ENCODE measurements around the gene FEN1.

FEN1 gene

DNA sequence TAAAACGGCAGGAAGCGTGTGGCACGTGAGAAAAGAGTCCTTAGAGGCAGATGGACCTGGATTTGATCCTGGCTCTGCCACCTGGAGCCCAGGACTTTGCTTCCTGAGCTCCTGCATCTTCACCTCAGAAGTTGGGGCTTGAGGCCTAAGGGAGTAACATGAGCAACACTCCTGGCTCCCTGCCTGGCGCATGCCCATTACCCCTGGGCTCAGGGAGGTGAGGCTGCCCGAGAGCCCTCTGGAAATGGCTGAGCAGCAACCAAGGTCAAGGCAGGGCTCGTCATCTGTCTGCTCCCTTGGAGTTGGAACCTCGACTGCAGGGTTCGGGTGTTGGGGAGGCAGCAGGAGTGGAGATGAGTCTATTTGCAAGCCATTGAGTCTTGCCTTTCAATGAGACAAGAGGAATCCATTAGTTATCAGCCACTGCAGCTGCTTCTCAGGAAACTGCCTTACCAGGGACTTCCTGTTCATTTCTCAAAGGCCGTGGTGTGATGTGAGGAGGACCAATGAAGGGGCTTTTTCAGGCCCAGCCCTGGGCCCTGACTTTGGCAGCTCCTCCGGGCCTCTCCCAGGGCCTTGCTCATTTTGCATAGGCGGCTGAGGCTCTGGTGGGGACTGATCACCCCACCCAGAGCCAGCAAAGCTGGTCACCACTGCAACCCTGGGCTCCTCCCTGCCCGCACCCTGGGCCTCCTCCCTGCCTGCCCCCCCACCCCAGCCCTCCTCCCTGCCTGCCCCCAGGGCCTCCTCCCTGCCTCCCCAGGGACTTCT lies 41.8 kb downstream of the FEN1 start:
- TF ChIP-seq TAF1 (IDR thresholded peaks at IDR 0.05; ENCODE audit: low read depth) (no peak), TCF12 (IDR thresholded peaks at IDR 0.05; ENCODE audit: low read depth) (no peak), YY1 (IDR thresholded peaks at IDR 0.05; ENCODE audit: low read depth) (no peak), EGR1 (IDR thresholded peaks at IDR 0.05) (no peak), CEBPB (IDR thresholded peaks at IDR 0.05) (no peak), ZBTB7A (IDR thresholded peaks at IDR 0.05; ENCODE audit: low read depth) (no peak), FOXM1 (IDR thresholded peaks at IDR 0.05; ENCODE audit: borderline replicate concordance, low read depth) (no peak), TEAD4 (IDR thresholded peaks at IDR 0.05) (no peak), RAD21 (IDR thresholded peaks at IDR 0.05; ENCODE audit: low read depth) (no peak), CREB1 (IDR thresholded peaks at IDR 0.05; ENCODE audit: low read depth) (no peak), NFIC (IDR thresholded peaks at IDR 0.05) (no peak), EP300 (IDR thresholded peaks at IDR 0.05; ENCODE audit: borderline replicate concordance) (no peak)
- TF ChIP-seq, protein P1, sequence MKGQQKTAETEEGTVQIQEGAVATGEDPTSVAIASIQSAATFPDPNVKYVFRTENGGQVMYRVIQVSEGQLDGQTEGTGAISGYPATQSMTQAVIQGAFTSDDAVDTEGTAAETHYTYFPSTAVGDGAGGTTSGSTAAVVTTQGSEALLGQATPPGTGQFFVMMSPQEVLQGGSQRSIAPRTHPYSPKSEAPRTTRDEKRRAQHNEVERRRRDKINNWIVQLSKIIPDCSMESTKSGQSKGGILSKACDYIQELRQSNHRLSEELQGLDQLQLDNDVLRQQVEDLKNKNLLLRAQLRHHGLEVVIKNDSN (IDR thresholded peaks at IDR 0.05) = no peak
- TF ChIP-seq, protein P2, sequence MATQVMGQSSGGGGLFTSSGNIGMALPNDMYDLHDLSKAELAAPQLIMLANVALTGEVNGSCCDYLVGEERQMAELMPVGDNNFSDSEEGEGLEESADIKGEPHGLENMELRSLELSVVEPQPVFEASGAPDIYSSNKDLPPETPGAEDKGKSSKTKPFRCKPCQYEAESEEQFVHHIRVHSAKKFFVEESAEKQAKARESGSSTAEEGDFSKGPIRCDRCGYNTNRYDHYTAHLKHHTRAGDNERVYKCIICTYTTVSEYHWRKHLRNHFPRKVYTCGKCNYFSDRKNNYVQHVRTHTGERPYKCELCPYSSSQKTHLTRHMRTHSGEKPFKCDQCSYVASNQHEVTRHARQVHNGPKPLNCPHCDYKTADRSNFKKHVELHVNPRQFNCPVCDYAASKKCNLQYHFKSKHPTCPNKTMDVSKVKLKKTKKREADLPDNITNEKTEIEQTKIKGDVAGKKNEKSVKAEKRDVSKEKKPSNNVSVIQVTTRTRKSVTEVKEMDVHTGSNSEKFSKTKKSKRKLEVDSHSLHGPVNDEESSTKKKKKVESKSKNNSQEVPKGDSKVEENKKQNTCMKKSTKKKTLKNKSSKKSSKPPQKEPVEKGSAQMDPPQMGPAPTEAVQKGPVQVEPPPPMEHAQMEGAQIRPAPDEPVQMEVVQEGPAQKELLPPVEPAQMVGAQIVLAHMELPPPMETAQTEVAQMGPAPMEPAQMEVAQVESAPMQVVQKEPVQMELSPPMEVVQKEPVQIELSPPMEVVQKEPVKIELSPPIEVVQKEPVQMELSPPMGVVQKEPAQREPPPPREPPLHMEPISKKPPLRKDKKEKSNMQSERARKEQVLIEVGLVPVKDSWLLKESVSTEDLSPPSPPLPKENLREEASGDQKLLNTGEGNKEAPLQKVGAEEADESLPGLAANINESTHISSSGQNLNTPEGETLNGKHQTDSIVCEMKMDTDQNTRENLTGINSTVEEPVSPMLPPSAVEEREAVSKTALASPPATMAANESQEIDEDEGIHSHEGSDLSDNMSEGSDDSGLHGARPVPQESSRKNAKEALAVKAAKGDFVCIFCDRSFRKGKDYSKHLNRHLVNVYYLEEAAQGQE (IDR thresholded peaks at IDR 0.05; ENCODE audit: low read depth) = no peak
- TF ChIP-seq, protein P3, sequence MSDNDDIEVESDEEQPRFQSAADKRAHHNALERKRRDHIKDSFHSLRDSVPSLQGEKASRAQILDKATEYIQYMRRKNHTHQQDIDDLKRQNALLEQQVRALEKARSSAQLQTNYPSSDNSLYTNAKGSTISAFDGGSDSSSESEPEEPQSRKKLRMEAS (IDR thresholded peaks at IDR 0.05) = no peak

DNA sequence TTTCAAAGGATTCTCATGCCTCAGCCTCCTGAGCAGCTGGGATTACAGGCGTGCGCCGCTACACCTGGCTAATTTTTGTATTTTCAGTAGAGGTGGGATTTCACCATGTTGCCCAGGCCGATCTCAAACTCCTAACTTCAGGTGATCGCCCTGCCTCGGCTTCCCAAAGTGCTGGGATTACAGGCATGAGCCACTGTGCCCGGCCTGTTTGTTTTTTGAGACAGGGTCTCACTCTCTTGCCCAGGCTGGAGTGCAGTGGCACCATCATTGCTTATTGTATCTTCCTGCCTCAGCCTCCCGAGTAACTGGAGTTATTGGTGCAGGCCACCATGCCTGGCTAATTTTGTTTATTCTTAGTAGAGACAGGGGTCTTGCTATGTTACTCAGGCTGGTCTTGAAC lies 43.5 kb downstream of the FEN1 start:
- TF ChIP-seq TEAD4 (IDR thresholded peaks at IDR 0.05) = no peak
- TF ChIP-seq FOXM1 (IDR thresholded peaks at IDR 0.05; ENCODE audit: borderline replicate concordance, low read depth) = no peak
- no peak for TF ChIP-seq CEBPB (IDR thresholded peaks at IDR 0.05)
- no peak for TF ChIP-seq TCF12 (IDR thresholded peaks at IDR 0.05; ENCODE audit: low read depth)
- TF ChIP-seq, protein P3 (IDR thresholded peaks at IDR 0.05) = no peak

DNA sequence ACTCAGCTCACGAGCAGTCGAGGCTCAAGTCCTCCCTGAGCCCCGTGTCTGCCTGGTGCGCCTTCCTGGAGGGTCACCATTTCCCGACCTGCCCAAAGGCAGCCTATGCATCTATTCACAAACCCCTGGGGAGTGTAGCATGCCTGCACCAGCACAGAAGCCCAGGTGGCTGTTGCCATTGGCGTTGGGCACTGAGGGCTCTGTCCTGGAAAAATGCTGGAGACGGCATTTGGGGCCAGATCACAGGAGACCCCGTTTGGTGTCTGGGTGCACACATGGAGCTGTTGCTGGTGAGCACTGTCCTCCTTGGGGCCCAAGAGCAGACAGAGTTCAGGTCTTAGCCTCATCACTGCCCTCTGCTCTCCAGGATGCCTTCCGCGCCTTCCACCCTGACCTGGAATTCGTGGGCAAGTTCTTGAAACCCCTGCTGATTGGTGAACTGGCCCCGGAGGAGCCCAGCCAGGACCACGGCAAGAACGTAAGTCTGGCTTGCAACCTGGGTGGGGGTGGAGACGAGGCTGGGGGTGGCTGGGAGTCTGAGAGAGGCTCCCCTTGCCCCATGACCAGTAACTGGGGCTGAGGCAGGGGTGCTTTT lies 44.8 kb downstream of the FEN1 start:
- TF ChIP-seq NFIC (IDR thresholded peaks at IDR 0.05) (no peak), EP300 (IDR thresholded peaks at IDR 0.05; ENCODE audit: borderline replicate concordance) (no peak), CEBPB (IDR thresholded peaks at IDR 0.05) (no peak), FOXM1 (IDR thresholded peaks at IDR 0.05; ENCODE audit: borderline replicate concordance, low read depth) (no peak), ZBTB7A (IDR thresholded peaks at IDR 0.05; ENCODE audit: low read depth) (no peak), CREB1 (IDR thresholded peaks at IDR 0.05; ENCODE audit: low read depth) (no peak), TAF1 (IDR thresholded peaks at IDR 0.05; ENCODE audit: low read depth) (no peak), YY1 (IDR thresholded peaks at IDR 0.05; ENCODE audit: low read depth) (no peak)
- TF ChIP-seq, protein P1 (IDR thresholded peaks at IDR 0.05) = no peak
- TF ChIP-seq, protein P2 (IDR thresholded peaks at IDR 0.05; ENCODE audit: low read depth) = no peak
- TF ChIP-seq, protein P3 (IDR thresholded peaks at IDR 0.05) = no peak

DNA sequence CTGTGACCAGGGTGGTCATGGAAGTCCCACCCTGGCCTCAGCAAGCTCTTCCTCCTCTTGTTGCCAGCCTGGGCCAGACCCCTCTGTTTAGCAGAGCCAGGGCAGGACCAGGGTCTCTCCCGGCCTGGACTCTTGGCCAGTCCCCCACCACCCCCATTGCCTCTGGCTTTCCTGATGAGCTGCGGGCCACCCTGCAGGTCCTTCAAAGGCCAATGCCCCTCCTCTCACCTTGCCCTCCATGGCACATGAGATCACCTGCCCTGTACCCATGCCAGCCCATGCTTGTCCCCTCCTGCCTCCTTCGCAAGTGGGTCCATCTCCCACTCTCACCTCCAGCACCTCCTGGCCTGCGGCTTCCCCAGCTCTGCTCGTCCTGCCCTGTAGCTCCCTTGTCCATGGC lies 45.8 kb downstream of the FEN1 start:
- TF ChIP-seq YY1 (IDR thresholded peaks at IDR 0.05; ENCODE audit: low read depth) (no peak), RAD21 (IDR thresholded peaks at IDR 0.05; ENCODE audit: low read depth) (no peak), TAF1 (IDR thresholded peaks at IDR 0.05; ENCODE audit: low read depth) (no peak), CREB1 (IDR thresholded peaks at IDR 0.05; ENCODE audit: low read depth) (no peak), CEBPB (IDR thresholded peaks at IDR 0.05) (no peak), EGR1 (IDR thresholded peaks at IDR 0.05) (no peak), EP300 (IDR thresholded peaks at IDR 0.05; ENCODE audit: borderline replicate concordance) (no peak), FOXM1 (IDR thresholded peaks at IDR 0.05; ENCODE audit: borderline replicate concordance, low read depth) (no peak), ZBTB7A (IDR thresholded peaks at IDR 0.05; ENCODE audit: low read depth) (no peak), TEAD4 (IDR thresholded peaks at IDR 0.05) (no peak), NFIC (IDR thresholded peaks at IDR 0.05) (no peak), TCF12 (IDR thresholded peaks at IDR 0.05; ENCODE audit: low read depth) (no peak)
- TF ChIP-seq, protein P2 (IDR thresholded peaks at IDR 0.05; ENCODE audit: low read depth) = no peak
- TF ChIP-seq, protein P3 (IDR thresholded peaks at IDR 0.05) = no peak
- TF ChIP-seq, protein P1 (IDR thresholded peaks at IDR 0.05) = no peak
